Activated CD4-positive, CD25-positive, alpha-beta regulatory T cell treated with anti-CD3 and anti-CD28 coated beads, Interleukin-2, amount 50 U/mL, for 24 hours (primary cell): Measurements from ENCODE around the gene SLC6A1.

Source experiments
- ATAC-seq, 2 donors: fragments of 150-1000 bp; cut with Tn5 transposase; one replicate each; pipeline ENCODE4 v1.10.0; 2021; ENCODE audit warnings: mild to moderate bottlenecking in 1 of 2, moderate library complexity in 1 of 2

SLC6A1 gene

DNA sequence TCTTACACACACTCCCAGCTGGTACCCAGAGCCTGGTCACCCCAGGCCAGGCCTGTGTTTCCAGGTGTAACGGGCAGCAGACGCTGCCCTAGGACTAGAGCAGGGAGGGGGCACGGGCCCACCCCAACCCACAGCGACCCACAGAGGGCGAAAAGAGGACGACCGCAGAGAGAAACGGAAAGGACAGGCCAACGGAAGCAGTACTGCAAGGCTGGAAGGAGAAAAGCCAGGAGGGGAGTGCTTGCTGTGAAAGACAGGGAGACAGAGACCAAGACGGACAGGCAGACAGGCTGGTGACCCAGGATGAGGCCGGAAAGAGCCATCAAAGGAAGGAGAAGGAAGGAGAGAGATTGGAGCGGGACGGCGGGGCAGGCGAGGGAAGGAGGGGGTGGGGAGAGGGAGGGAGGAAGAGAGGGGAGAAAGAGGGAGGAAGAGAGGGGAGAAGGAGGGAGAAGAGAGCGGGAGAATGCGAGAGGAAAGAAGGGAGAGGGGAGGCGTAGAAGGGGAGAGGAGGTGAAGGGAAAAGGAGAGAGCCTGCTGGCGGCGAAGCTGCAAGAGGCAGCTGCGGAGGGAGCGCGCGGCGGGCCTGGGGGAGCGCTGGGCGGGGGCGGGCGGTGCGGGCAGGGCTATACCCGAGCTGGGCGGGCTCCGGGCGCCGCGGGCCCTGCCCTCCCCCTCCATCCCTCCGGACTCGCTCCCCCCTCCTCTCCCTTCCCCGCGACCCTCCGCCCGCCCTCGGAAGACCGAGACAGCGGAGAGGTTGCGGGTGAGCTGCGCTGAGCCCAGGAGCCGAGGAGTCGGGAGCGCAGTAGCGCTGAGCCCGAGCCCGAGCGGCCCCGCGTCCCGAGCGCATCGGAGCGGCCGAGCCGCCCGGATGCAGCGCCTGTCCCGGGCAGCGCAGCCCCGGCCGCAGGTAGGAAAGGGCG lies at the start of gene SLC6A1:
Gene SLC6A1 (plus strand): TSS at position 732 of the 926 bp plus-strand sequence. CDS start 24,464 bp downstream, outside the sequence.
- no peak for ATAC-seq

DNA sequence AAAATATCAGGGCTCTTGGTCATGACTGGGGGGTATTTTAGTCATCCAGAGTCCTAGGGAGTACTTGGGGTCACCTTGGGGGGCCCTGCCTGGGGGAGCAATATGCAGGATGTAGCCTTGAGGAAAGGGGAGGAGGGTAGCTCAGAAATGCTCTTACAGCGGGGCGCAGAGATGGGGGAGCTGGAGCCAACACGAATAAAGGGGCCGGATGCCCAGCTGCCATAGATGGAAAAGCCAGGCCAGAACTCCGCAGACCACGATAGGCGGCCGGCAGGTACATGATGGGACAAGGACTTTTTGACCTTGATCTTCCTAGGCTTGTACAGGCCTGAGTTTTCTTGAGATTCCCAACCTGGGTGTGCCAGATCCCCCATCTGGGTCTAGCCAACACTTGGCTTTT lies 47.7 kb upstream of the SLC6A1 start:
- ATAC-seq = no peak

DNA sequence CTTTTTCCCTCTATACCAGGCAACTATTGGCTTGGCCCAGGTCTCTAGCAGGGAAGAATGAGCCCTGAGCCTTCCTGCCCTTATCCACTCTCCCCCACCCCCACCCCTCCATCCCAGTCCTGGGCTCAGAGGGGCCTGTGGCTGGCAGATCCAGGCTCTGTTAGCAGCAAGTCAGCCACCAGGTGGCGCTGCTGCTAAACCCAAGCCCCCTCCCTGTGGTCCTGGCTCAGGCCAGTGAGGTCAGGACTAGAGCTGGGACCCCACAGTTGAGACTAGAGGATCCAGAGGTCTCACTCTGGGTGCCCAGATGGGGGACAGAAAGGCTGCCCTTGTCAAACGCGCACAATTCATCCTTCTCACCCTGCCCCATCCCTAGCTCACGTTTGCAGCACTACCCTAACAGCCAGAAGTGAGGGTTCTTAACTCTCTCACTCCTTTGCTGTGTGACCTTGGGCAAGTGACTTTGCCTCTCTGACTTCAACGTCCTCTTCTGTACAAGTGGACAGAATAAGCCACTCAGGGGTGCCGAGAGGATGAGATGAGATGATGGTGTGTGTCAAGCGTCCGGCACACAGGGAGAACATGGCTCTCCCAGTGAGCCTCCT lies 46.8 kb upstream of the SLC6A1 start:
- ATAC-seq = peak in 1 of 2 donors; percentile 48

GRCh38 chr3:10946526-10946925 lies 46.0 kb upstream of the SLC6A1 start:
- no peak for ATAC-seq

DNA sequence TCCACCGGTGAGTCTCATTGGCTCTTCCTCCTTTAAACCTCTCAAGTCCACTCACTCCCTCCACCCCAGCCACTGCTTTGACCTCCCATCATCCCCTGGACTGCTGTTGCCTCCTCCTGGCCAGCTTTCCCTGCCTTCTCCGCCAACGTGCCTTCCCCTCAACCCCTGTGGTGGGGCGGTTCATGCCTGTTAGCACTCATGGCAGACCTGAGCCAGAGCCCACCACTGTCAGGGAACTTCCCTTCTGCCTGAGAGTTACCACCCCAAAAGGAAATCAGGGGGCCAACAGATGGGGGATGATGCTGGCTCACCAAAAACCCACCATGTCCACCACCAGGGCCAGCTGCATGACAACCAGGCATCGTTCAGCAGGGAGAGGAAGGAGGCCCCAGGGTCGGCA lies 44.2 kb upstream of the SLC6A1 start:
- ATAC-seq = no peak

GRCh38 chr3:10949197-10949596 lies 43.4 kb upstream of the SLC6A1 start:
- no peak for ATAC-seq

DNA sequence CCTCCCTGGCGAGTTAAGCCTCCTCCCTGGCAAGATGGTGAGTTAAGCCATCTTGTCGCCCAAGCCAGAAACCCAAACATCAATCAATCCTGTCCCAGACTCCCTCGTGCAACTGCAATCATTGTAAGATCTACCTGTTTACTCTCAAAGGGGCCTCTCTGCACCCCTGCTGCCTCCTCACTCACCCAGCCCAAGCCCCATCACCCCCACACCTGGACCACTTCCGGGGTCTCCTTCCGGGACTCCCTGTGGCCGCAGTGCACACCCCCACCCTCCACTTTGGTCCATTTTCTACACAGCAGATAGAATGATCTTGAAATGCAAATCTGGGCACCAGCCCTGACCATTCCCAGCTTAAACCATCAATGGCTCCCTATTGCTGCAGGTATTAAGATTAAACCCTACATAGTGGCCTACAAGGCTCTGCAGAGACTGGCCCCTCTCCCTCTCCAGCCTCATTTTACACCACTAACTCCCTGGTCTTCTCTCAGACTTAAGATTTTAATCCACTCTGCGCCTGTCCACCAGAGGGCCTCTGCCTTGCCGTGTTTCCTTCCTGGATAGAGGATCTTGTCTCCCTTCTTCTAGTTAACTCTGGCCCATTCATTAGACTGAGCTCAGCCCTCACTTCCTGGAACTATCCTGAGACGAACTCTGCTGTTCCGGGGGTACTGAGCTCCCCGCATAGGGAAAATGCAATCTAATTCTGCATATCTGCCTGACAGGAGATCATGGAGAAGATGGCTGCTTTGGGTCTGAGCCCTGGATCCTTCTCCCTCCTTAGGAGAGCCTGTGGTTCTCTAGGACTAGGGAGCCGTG lies 41.9 kb upstream of the SLC6A1 start:
- ATAC-seq = no peak

- no peak for ATAC-seq
Observed at GRCh38 chr3:10951295-10951926, 41.1 kb upstream of the SLC6A1 start.

DNA sequence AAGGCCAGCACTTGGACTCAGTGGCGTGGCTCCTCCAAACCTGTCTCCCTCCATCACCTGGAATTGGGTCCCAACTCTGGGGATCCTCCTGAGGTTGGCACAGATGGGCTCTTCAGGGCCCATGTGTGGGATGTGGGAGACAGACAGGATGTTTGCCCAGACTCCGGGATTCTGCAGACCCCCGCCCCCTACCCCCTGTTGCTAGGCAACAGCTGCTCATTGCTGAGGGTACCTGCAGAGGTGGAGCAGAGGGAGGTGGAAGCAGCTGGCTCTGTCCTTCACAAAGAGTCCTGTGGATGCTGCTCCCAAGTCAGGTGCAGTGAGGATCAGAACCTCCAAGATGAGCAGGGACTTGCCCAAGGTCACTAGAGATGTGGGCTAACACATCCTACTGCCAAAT lies 40.0 kb upstream of the SLC6A1 start:
- ATAC-seq = no peak

DNA sequence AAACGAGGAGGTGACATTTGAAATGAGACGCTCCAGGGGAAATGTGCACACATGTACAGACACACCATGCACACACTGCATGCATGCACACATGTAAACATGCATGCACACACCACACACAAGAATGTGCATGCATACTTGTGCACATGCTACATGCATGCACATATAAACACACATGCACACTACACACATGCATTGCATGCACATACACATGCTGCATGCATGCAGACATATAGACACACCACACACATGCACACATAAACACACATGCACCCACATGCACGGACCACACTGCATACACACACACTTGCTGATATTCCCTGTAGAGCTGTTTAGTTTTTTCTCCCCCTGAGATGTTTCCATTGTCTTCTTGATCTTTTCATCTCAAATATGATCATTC lies 37.8 kb upstream of the SLC6A1 start:
- ATAC-seq = no peak

DNA sequence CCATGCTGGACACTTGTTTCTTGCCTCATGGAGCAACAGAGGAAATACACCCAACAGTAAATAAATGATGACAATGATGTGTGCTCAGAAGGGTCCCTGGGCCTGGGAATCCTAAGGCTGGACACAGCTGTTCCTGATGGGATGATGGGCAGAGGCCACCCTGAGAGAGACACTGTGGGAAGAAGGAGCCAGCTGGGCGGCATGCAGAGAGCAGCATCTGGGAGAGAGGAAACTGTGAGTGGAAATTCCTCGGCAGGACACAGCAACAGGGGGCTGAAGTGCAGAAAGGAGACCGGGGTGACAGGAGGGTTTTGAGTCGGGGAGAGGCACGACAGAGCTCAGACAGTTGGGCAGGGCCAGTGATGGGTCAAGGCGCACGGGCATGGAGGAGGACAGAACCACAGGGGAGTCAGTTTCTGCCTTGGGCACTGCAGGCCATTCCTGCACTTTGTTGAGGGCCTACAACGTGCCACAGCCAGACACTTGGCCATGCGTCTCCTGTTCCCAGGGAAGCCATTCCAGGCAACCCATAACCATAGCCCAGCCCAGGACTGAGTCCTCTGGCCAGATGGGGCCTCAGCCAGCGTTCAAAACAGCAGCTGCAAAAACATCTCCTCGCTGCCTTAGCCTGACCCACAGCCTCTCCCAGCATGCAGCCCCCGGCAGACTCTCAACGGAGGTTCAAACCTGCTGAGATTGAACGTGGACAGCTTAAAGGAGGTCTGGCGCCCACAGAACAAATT lies 36.7 kb upstream of the SLC6A1 start:
- no peak for ATAC-seq

- ATAC-seq = no peak
Observed at GRCh38 chr3:10956531-10956930, 36.0 kb upstream of the SLC6A1 start.

GRCh38 chr3:10956986-10957385 lies 35.6 kb upstream of the SLC6A1 start:
- no peak for ATAC-seq

- ATAC-seq = no peak
Observed at GRCh38 chr3:10957976-10958749, 34.4 kb upstream of the SLC6A1 start.

DNA sequence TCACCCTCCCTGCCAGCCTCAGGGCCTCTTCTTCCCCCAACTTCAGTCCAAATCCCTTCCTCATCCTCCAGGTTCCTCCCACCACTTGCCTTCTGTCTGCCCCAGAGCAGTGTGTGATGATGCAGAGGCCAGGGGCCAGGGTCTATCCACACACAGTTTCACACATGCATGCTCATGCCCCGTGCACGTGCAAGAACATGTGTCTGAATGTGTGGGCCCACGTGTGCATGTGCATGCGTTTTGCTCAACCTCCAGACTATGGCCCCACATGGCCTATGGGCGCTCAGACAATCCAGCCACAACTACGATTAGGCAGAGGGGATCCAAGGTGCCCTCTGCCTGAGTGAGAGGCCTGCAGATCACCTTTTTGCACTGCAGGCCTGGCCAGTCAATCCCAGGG lies 32.3 kb upstream of the SLC6A1 start:
- no peak for ATAC-seq

DNA sequence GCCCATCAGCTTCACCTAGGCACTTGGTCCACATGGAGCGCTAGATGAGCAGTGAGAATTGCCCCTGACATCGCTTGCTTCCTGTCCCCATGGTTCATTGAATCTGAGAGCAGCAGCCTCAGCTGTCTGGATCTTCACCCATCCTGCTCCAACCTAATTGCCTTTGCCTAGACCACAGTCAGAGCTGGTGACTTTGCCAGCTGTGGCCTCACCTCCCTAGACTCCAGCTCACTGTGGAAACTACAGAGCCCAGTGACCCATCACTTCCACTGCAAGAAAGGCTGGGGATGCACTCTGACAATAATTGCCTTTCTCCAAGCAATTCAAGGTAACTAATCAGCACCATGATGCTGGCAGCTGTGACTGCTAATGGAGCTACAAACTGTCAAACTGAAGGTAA lies 30.6 kb upstream of the SLC6A1 start:
- no peak for ATAC-seq

- no peak for ATAC-seq
Observed at GRCh38 chr3:10962481-10963036, 30.0 kb upstream of the SLC6A1 start.

DNA sequence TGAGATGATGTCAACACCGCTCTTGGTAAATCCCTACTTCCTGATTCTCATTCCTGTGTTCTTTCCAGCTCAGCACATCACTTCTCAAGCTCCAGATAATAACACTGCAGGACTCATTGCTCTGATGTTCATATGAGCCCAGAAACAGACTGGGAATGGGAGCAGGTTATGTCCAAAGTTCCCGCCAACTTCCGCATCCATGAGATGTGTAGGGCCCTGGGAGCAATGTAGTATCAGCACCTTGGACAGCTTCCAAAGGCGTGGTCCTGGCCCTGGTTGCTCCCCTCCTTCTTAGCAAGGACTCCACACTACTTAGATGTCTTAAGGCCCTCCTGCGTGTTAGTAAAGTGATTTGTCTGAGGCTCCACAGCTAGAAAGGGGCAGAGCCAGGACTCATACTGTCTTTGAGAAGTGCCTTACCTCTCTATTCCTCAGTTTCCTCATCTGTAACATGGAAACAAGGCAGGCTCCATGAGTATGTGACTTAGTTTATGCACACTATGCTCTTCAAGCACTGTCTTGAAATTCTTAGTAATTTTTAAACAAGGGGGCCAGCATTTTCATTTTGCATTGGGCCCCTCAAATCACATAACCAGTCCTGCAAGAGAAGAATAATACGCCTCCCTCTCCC lies 27.9 kb upstream of the SLC6A1 start:
- no peak for ATAC-seq

- no peak for ATAC-seq
Observed at GRCh38 chr3:10968401-10968800, 24.1 kb upstream of the SLC6A1 start.

GRCh38 chr3:10970306-10970960 lies 22.1 kb upstream of the SLC6A1 start:
- ATAC-seq = no peak
